ENCODE measurements around the gene LRIG1.

The LRIG1 gene

GRCh38 chr3:66470956-66471686 is 29.7 kb downstream of the LRIG1 start:
- no peak for DNase-seq (ENCODE audit: low read depth in 2 of 2)

- DNase-seq (ENCODE audit: low read depth in 2 of 2): no peak
Observed at GRCh38 chr3:66470285-66470684, 30.5 kb downstream of the LRIG1 start.

GRCh38 chr3:66469220-66469640 is 31.6 kb downstream of the LRIG1 start:
- DNase-seq (ENCODE audit: low read depth in 2 of 2): no peak

GRCh38 chr3:66467996-66468735 is 32.7 kb downstream of the LRIG1 start:
- no peak for DNase-seq (ENCODE audit: low read depth in 2 of 2)

GRCh38 chr3:66466606-66467270 is 34.1 kb downstream of the LRIG1 start:
- no peak for DNase-seq (ENCODE audit: low read depth in 2 of 2)

GRCh38 chr3:66465587-66465986 is 35.2 kb downstream of the LRIG1 start:
- DNase-seq (ENCODE audit: low read depth in 2 of 2): no peak

- no peak for DNase-seq (ENCODE audit: low read depth in 2 of 2)
Observed at GRCh38 chr3:66465034-66465433, 35.8 kb downstream of the LRIG1 start.

- DNase-seq (ENCODE audit: low read depth in 2 of 2): no peak
Observed at GRCh38 chr3:66464512-66464894, 36.3 kb downstream of the LRIG1 start.

- DNase-seq (ENCODE audit: low read depth in 2 of 2): no peak
Observed at GRCh38 chr3:66463730-66464511, 36.9 kb downstream of the LRIG1 start.

- no peak for DNase-seq (ENCODE audit: low read depth in 2 of 2)
Observed at GRCh38 chr3:66463054-66463631, 37.7 kb downstream of the LRIG1 start.

- DNase-seq (ENCODE audit: low read depth in 2 of 2): no peak
Observed at GRCh38 chr3:66457252-66457651, 43.6 kb downstream of the LRIG1 start.

- DNase-seq (ENCODE audit: low read depth in 2 of 2): no peak
Observed at GRCh38 chr3:66456711-66457173, 44.1 kb downstream of the LRIG1 start.

- no peak for DNase-seq (ENCODE audit: low read depth in 2 of 2)
Observed at GRCh38 chr3:66454464-66454859, 46.4 kb downstream of the LRIG1 start.

GRCh38 chr3:66453651-66454463 is 47.0 kb downstream of the LRIG1 start:
- DNase-seq (ENCODE audit: low read depth in 2 of 2): no peak

GRCh38 chr3:66452303-66453011 is 48.4 kb downstream of the LRIG1 start:
- no peak for DNase-seq (ENCODE audit: low read depth in 2 of 2)

- DNase-seq (ENCODE audit: low read depth in 2 of 2): no peak
Observed at GRCh38 chr3:66451766-66452165, 49.1 kb downstream of the LRIG1 start.

- no peak for DNase-seq (ENCODE audit: low read depth in 2 of 2)
Observed at GRCh38 chr3:66450390-66451022, 50.3 kb downstream of the LRIG1 start.

GRCh38 chr3:66449411-66449974 is 51.3 kb downstream of the LRIG1 start:
- DNase-seq (ENCODE audit: low read depth in 2 of 2): no peak

- no peak for DNase-seq (ENCODE audit: low read depth in 2 of 2)
Observed at GRCh38 chr3:66444146-66444644, 56.6 kb downstream of the LRIG1 start.
